ENCODE data around the gene PERCC1.
"Not testable (repeated sequence)": the region's sequence is repeated elsewhere in the genome, so short reads cannot be mapped to it uniquely, and the experiment has no call there.

Gene PERCC1

GRCh38 chr16:1477033-1477432, 46.2 kb downstream of the PERCC1 start:
- Histone ChIP-seq H3K36me3 (ENCODE audit: control insufficient read depth, insufficient read depth, low read length) (no peaks in the 10 kb centered on the region), H3K4me3 (ENCODE audit: insufficient read depth, low read depth, low read length, poor library complexity, severe bottlenecking) (no peak overlapping the region), H3K27me3 (replicated peaks; ENCODE audit: control insufficient read depth, insufficient read depth, low read length, poor library complexity, severe bottlenecking) (no peaks in the 10 kb centered on the region), H3K4me1 (ENCODE audit: control insufficient read depth, insufficient read depth, low read length, poor library complexity, severe bottlenecking) (peaks cover 10% of the 10 kb centered on the region), H3K27ac (ENCODE audit: insufficient read depth, low read length, poor library complexity, severe bottlenecking) (no peak overlapping the region), H3K9me3 (ENCODE audit: control insufficient read depth, low read length) (no peaks in the 10 kb centered on the region)
- DNase-seq = no peak

GRCh38 chr16:1478937-1479336, 48.1 kb downstream of the PERCC1 start:
- not testable (repeated sequence) for H3K9me3 ChIP-seq (ENCODE audit: control insufficient read depth, low read length); H3K27ac ChIP-seq (ENCODE audit: insufficient read depth, low read length, poor library complexity, severe bottlenecking); H3K27me3 ChIP-seq (replicated peaks; ENCODE audit: control insufficient read depth, insufficient read depth, low read length, poor library complexity, severe bottlenecking); DNase-seq; H3K36me3 ChIP-seq (ENCODE audit: control insufficient read depth, insufficient read depth, low read length); H3K4me3 ChIP-seq (ENCODE audit: insufficient read depth, low read depth, low read length, poor library complexity, severe bottlenecking)
- peaks cover 10% of the 10 kb centered on the region for H3K4me1 ChIP-seq (ENCODE audit: control insufficient read depth, insufficient read depth, low read length, poor library complexity, severe bottlenecking)

- no peak for DNase-seq
- no peaks in the 10 kb centered on the region for H3K9me3 ChIP-seq (ENCODE audit: control insufficient read depth, low read length)
- no peaks in the 10 kb centered on the region for H3K4me1 ChIP-seq (ENCODE audit: control insufficient read depth, insufficient read depth, low read length, poor library complexity, severe bottlenecking)
- H3K27ac ChIP-seq (ENCODE audit: insufficient read depth, low read length, poor library complexity, severe bottlenecking) = no peak overlapping the region
- no peaks in the 10 kb centered on the region for H3K36me3 ChIP-seq (ENCODE audit: control insufficient read depth, insufficient read depth, low read length)
- no peak overlapping the region for H3K4me3 ChIP-seq (ENCODE audit: insufficient read depth, low read depth, low read length, poor library complexity, severe bottlenecking)
- no peaks in the 10 kb centered on the region for H3K27me3 ChIP-seq (replicated peaks; ENCODE audit: control insufficient read depth, insufficient read depth, low read length, poor library complexity, severe bottlenecking)
Measured at GRCh38 chr16:1481906-1482835, 51.3 kb downstream of the PERCC1 start.

Measured in effector memory CD4-positive, alpha-beta T cell (primary cell).